ENCODE data around the gene DIAPH2. TPM values are rescaled to one million over a fixed set of nuclear protein-coding genes. Genes with fewer than 3 reads are reported as not detected.

DIAPH2 gene
- total RNA-seq, 4 donors from 2014 or later, result 11.1 to 26.5 (median 18.7) TPM

DNA sequence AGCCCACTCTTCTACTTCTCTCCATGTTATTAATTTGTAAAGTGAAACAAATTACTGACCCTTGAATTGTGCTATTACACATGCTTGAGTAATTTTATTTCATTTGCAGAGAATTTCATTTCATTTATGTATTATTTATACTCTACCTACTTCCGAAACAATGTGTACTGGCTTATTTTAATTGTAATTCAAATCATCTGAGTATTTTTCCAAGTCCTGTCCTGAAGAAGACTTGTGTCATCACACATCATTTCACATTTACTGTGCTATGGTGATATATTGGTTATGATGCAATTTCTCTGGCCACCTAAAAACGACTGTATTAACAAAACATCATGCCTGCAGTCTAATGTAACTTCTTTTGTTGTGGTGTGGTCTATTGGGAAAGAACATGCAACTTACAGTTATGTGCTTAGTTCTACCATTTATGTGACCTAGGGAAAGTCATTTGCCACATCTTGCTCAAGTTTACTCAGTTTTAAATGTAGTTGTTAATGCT, 583.6 kb downstream of the DIAPH2 start:
- no peak overlapping the region for H3K4me3 ChIP-seq (replicated peaks in 1 of 3)
- intact Hi-C loops (cut with DNase I), result no loop called here
- H3K27ac ChIP-seq, result no peak overlapping the region
- TF ChIP-seq, protein P1, sequence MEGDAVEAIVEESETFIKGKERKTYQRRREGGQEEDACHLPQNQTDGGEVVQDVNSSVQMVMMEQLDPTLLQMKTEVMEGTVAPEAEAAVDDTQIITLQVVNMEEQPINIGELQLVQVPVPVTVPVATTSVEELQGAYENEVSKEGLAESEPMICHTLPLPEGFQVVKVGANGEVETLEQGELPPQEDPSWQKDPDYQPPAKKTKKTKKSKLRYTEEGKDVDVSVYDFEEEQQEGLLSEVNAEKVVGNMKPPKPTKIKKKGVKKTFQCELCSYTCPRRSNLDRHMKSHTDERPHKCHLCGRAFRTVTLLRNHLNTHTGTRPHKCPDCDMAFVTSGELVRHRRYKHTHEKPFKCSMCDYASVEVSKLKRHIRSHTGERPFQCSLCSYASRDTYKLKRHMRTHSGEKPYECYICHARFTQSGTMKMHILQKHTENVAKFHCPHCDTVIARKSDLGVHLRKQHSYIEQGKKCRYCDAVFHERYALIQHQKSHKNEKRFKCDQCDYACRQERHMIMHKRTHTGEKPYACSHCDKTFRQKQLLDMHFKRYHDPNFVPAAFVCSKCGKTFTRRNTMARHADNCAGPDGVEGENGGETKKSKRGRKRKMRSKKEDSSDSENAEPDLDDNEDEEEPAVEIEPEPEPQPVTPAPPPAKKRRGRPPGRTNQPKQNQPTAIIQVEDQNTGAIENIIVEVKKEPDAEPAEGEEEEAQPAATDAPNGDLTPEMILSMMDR (IDR thresholded peaks at IDR 0.05), result no peak
- no peak for TF ChIP-seq POLR2A (IDR thresholded peaks at IDR 0.05)
- no peaks in the 10 kb centered on the region for H3K36me3 ChIP-seq
- H3K27me3 ChIP-seq, result no peaks in the 10 kb centered on the region
- no peak for DNase-seq
- H3K9me3 ChIP-seq, result no peaks in the 10 kb centered on the region
- H3K4me1 ChIP-seq, result peaks cover 0 to 4% of the 10 kb centered on the region in 2 donors
- WGBS, 2 donors, result 61 to 65% methylated on average over 2 of the region's 2 CpGs

DNA sequence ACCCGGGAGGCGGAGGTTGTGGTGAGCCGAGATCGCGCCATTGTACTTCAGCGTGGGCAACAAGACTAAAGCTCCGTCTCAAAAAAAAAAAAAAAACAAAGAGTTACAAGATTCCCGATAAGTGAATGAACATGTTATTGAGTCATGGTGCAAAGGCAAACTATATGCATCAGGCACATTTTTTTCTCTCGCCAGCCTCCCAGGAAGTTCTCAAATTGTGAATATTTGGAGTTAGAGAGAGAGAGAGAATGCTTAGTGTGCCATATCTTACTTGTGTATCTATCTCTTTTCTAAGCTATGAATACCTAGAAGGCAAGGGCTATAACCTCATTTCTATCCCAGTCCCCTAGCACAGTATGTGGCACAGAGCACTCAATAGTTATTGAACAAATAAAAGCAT, 599.9 kb downstream of the DIAPH2 start:
- intact Hi-C loops (cut with DNase I), result no loop called here
- WGBS, 2 donors, result 98 to 99% methylated on average over 9 of the region's 9 CpGs
- no peaks in the 10 kb centered on the region for H3K9me3 ChIP-seq

DNA sequence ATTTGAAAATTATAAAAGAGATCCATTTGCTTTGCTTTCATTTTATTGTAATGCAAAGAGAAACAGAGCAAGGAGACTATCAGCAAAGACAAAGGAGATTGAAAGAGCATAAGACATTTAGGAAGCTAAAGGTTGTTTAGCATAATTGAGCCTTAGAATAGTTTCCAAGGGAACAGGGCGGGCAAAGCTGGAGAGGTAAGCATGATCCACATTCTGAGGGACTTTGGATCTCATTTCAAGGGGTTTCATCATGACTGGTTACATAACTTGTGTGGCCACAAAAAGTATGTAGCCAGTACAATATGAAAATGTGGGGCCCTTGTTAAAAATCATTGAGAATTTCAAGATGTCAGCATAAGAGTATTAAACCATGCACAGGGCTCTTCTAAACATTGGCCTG, 605.6 kb downstream of the DIAPH2 start:
- no peak for DNase-seq
- no peaks in the 10 kb centered on the region for H3K36me3 ChIP-seq
- H3K27ac ChIP-seq, result no peak overlapping the region
- H3K27me3 ChIP-seq, result no peaks in the 10 kb centered on the region
- WGBS, 2 donors, result 93 to 100% methylated on average over 1 of the region's 1 CpG
- TF ChIP-seq, protein P1 (IDR thresholded peaks at IDR 0.05), result no peak
- TF ChIP-seq POLR2A (IDR thresholded peaks at IDR 0.05), result no peak
- H3K4me3 ChIP-seq (replicated peaks in 1 of 3), result no peak overlapping the region
- intact Hi-C loops (cut with DNase I), result no loop called here
- no peaks in the 10 kb centered on the region for H3K9me3 ChIP-seq
- H3K4me1 ChIP-seq, result no peaks in the 10 kb centered on the region

More for the DNA sequence above, 599.9 kb downstream of the DIAPH2 start:
- no peaks in the 10 kb centered on the region for H3K4me1 ChIP-seq
- H3K27ac ChIP-seq, result no peak overlapping the region
- no peaks in the 10 kb centered on the region for H3K36me3 ChIP-seq
- no peak overlapping the region for H3K4me3 ChIP-seq (replicated peaks in 1 of 3)
- no peak for DNase-seq
- H3K27me3 ChIP-seq, result no peaks in the 10 kb centered on the region
- TF ChIP-seq POLR2A (IDR thresholded peaks at IDR 0.05), result no peak
- TF ChIP-seq, protein P1 (IDR thresholded peaks at IDR 0.05), result no peak

DNA sequence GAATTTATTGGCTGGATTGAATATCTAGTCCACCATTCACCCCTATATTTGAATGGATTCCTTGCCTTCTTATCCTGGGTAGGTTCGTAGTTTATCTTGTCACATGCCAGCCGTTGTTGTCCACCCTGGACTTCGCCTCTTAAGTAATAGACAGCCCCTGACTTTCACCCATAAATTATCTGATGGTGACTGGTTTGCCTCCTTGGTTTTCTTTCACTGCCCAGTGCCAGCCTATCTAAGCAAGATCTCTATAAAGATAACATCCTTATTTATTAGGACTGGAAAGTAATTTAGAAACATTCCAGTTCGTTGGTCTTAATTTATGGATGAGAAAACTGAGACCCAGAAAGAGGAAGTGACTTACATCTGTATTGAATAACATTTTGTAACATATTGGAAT, 609.4 kb downstream of the DIAPH2 start:
- no peak for TF ChIP-seq POLR2A (IDR thresholded peaks at IDR 0.05)
- TF ChIP-seq, protein P1 (IDR thresholded peaks at IDR 0.05), result no peak
- Histone ChIP-seq H3K27ac (no peak overlapping the region), H3K4me1 (no peaks in the 10 kb centered on the region), H3K9me3 (no peaks in the 10 kb centered on the region), H3K27me3 (no peaks in the 10 kb centered on the region), H3K36me3 (no peaks in the 10 kb centered on the region), H3K4me3 (replicated peaks in 1 of 3) (no peak overlapping the region)
- WGBS, 2 donors, result 87 to 88% methylated on average over 4 of the region's 4 CpGs
- DNase-seq, result no peak
- intact Hi-C loops (cut with DNase I), result no loop called here

DNA sequence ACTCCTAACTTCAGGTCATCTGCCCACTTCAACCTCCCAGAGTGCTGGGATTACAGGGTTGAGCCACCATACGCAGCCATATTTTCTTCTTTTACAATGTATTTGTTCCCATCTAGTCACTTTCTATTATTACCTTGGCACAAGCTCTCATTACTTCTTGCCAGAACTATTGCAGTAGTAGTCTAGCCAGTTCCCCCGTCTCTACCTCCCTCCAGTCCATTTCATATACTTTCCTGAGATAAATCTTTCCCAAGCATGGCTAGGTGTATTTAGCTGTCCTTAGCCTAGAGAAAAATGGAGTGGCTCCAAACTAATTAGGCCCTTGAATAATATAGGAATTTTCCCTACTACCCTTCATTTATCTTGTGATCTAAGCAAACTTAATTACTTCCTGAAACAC, 611.3 kb downstream of the DIAPH2 start:
- DNase-seq, result no peak
- Histone ChIP-seq H3K4me3 (replicated peaks in 1 of 3) (no peak overlapping the region), H3K36me3 (no peaks in the 10 kb centered on the region), H3K27ac (no peak overlapping the region), H3K9me3 (no peaks in the 10 kb centered on the region), H3K4me1 (no peaks in the 10 kb centered on the region), H3K27me3 (no peaks in the 10 kb centered on the region)
- 87 to 97% methylated on average over 2 of the region's 2 CpGs for WGBS, 2 donors
- TF ChIP-seq POLR2A (IDR thresholded peaks at IDR 0.05), result no peak
- TF ChIP-seq, protein P1 (IDR thresholded peaks at IDR 0.05), result no peak
- intact Hi-C loops (cut with DNase I), result no loop called here
